Mammary microvascular endothelial cell (primary cell): ENCODE measurements around the gene FAM25A. TPM values are rescaled to one million over a fixed set of nuclear protein-coding genes. Genes with fewer than 3 reads are reported as not detected.

Experiments used
- total RNA-seq: library from RNA; depleted of rRNA; stranded (reverse); fragments of >200 nt; gene quantifications from 2 replicates; pipeline ENCODE4 v1.2.3, GENCODE V29; 2015

FAM25A gene
- total RNA-seq, result not detected in 2 replicates

DNA sequence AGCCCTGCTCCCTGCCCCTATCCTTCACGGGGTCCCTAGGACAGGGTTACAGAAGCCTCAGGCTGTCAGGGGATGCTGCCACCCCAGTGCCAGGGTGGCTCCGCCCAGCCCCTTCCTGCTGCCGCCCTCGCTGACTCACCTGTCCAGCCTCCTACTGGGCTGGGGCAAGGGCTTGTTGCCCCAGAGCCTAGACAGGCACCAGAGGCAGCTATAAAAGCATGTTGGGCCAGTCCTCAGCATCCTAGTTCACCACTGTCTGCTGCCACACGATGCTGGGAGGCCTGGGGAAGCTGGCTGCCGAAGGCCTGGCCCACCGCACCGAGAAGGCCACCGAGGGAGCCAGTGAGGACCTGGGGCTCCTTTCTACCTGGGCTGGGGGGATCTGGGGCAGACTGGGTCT, at the start of gene FAM25A:
Gene FAM25A, plus strand, starts transcription at position 239 of the 400 bp plus-strand sequence. Its CDS starts 31 bp downstream, at position 270.

Other genes starting within 250 kb of the FAM25A start
- 199 and 215 TPM in 2 replicates for gene MMRN2, start 62.7 kb upstream of the FAM25A start, total RNA-seq
- 77.7 and 80.4 TPM in 2 replicates for gene SNCG, start 61.7 kb upstream of the FAM25A start, total RNA-seq
- gene ADIRF, start 51.8 kb upstream of the FAM25A start, total RNA-seq, result 34.7 and 71.8 TPM in 2 replicates
- 130 and 137 TPM in 2 replicates for gene GLUD1, start 74.5 kb downstream of the FAM25A start, total RNA-seq
- 17.8 and 18.3 TPM in 2 replicates for gene SHLD2, start 74.9 kb downstream of the FAM25A start, total RNA-seq
- gene NUTM2A, start 205.2 kb downstream of the FAM25A start, total RNA-seq, result 0.79 and 0.93 TPM in 2 replicates